GM19240 (cell line): ENCODE measurements around the gene MCM10.
"Not testable (repeated sequence)": the region's sequence is repeated elsewhere in the genome, so short reads cannot be mapped to it uniquely, and the experiment has no call there.

ENCODE experiments used
- DNase-seq: peaks from one replicate; pipeline ENCODE4 v3.0.0; 2011; ENCODE audit warnings: low spot score; ENCODE audit not compliant: insufficient read length

MCM10 gene

DNA sequence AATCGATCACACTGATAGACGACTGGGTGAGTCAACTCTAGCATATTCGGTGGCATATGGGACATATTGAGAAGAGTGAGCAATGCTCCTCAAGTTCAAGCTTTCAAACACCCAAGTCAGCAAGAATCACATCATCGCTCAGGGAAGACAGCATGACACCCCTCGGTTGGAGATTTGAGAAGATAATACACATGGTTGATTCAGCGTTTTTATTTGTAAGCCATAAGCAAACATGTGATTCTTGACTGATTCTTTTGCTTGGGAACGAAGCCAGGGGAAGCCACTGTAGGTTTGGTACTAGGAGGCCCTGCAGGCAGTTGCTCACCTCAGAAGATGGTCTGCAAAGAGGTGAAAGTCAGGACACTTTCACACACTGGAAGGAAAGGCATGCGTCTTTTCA is 60.2 kb downstream of the MCM10 start:
- no peak for DNase-seq

GRCh38 chr10:13222151-13222550 is 60.8 kb downstream of the MCM10 start:
- no peak for DNase-seq

- DNase-seq, result no peak
Observed at GRCh38 chr10:13222566-13222965, 61.2 kb downstream of the MCM10 start.

- no peak for DNase-seq
Observed at GRCh38 chr10:13223241-13223640, 61.9 kb downstream of the MCM10 start.

DNA sequence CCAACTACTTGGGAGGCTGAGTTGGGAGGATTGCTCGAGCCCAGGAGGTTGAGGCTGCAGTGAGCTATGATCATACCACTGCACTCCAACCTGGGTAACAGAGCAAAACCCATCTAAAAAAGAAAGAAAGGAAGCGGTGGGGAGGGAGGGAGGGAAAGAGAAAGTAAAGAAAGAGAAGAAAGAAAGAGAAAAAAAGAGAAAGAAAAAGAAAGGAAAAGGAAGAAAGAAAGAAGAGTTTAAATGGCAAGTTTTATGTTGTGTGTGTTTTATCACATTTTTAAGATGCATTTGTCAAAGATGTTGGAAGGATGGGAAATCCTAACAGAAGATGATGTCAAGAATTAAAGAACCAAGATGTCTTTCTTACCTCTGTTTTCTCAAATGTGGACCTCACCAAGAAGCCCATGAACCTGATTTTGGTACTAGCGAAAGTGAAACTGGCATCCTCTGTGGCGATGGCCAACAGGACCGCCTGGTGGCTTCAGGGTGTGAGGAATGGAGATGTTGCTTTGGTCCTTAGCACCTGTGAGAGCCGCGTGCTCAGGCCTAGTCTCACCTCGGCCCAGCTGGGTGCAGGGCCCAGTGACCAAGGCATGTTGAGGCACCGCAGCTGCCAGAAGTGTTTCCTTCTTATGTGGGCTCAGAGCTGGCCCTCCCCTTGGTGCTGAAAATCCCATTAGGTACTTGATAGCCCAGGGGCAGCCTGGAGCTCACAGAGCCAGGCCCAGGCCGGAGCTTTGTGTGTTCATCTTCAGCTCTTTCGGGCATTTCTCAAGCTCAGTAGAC is 63.0 kb downstream of the MCM10 start:
- DNase-seq, result no peak

DNA sequence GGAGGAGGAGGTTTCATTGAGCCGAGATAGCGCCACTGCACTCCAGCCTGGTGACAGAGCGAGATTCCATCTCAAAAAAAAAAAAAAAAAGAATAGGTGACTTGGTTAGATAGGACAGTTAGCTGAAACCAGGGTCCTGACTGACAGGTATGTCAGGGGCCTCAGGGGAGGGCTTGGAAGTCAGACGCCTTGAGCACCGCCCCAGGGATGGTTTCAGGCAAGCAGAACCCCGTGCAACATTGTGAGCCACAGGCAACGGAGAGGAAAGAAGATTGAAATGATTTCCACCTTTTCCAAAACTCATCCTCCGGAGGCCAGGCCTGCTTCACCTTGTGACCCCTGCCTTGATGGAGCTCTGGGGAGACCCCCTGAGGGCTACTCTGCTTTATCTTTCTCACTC is 64.2 kb downstream of the MCM10 start:
- no peak for DNase-seq

DNA sequence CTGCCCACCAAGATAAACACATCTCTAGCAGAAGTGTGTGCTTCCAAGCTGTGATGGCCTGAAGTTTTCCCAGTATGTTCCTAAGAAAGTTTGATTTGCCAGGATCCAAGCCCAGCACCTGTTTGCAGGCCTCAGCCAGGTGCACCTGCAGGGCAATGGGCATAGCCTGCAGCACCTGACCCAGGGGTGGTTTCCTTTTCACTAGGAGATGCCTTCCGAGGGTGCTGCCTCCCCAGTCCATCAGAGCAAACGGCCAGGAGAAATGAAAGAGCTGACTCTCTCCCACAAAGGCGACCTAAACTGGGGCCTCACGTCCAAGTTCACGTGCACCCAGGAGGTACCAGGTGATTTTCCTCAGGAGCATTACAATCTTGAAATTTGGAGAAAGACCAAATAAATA is 65.7 kb downstream of the MCM10 start:
- DNase-seq, result no peak

GRCh38 chr10:13231190-13231589 is 69.8 kb downstream of the MCM10 start:
- DNase-seq, result no peak

GRCh38 chr10:13231808-13232207 is 70.5 kb downstream of the MCM10 start:
- DNase-seq, result no peak

DNA sequence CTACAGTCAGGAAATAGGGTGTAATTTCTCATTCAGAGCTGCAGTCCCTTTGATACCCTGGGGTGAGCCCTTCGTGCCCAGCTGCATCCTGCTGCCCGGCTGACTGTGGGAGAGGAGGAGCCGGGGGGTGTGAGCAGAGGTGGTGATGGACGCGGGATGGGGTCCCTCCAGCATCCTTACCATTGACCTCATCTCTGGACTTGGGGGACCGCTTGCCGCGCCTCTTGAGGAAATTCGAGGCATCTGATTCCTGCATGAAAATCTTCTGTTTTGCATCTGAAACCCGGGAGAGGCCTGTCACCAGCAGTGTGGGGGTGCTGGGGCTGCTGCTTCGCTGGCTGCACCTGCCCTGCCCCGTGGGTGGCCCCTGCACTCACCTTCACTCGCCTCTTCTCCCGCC is 72.0 kb downstream of the MCM10 start:
- DNase-seq, result no peak

- no peak for DNase-seq
Observed at GRCh38 chr10:13234172-13234571, 72.8 kb downstream of the MCM10 start, which contains the start of gene UCMA. UCMA (minus strand) TSS chr10:13234374; CDS start chr10:13234258, 116 bp downstream.

DNA sequence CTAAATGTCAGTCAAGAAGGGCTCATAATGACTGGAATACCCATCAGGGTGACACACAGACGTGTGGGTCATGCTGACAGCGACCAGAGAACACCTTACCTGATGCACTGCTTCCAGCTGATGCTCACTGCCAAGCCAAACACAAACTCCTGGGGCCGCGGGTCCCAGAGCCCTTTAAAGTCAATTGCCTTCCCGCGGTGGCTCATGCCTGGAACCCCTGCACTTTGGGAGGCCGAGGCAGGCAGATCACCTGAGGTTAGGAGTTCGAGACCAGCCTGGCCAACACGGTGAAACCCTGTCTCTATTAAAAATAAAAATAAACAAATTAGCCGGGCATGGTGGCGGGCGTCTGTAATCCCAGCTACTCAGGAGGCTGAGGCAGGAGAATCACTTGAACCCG is 73.4 kb downstream of the MCM10 start:
- DNase-seq, result not testable (repeated sequence)

- DNase-seq, result no peak
Observed at GRCh38 chr10:13236638-13237037, 75.3 kb downstream of the MCM10 start.

GRCh38 chr10:13238271-13239077 is 77.1 kb downstream of the MCM10 start:
- no peak for DNase-seq

DNA sequence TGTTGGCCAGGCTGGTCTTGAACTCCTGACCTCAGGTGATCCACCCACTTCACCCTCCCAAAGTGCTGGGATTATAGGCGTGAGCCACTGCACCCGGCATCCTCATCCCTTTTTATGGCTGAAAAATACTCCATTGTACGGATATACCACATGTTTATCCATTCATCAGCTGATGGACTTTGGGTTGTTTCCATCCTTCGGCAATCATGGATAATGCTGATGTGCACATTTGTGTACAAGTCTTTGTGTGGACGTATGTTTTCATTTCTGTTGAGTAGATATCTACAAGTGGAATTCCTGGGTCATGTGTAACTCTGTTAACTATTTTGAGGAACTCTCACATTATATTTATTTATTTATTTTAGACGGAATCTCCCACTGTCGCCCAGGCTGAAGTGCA is 78.6 kb downstream of the MCM10 start:
- no peak for DNase-seq

- DNase-seq, result no peak
Observed at GRCh38 chr10:13241613-13242012, 80.3 kb downstream of the MCM10 start.

GRCh38 chr10:13242260-13242659 is 80.9 kb downstream of the MCM10 start:
- not testable (repeated sequence) for DNase-seq

GRCh38 chr10:13247246-13247645 is 85.9 kb downstream of the MCM10 start:
- DNase-seq, result no peak

- no peak for DNase-seq
Observed at GRCh38 chr10:13247784-13248183, 86.4 kb downstream of the MCM10 start.

GRCh38 chr10:13253726-13254125 is 92.4 kb downstream of the MCM10 start:
- no peak for DNase-seq

GRCh38 chr10:13256627-13257026 is 95.3 kb downstream of the MCM10 start:
- DNase-seq, result no peak

DNA sequence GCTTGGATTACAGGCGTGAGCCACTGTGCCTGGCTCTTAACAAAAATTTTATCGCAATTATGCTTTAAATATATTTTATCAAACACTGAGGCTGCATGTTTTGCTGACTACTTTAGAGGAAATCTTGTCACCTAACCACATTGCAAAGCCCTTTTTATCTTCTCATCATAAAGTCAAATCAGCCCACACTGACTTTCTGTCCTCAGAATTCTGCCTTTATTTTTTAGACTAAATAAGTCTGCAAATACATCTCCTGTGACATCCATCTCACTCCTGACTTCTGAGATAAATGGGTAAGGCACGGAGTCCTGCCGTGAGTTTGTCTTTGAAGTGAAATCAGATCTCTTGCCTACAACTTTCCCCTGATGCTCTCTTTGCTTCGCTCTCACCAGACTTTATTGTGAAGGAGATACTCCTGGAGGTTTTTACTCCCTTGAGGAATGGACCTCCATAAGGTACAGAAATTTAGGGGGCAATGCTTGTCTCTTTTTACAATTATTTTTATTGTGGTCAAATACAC is 96.3 kb downstream of the MCM10 start:
- DNase-seq, result no peak
